ENCODE measurements around the gene BCAP31. TPM values are rescaled to one million over a fixed set of nuclear protein-coding genes. Genes with fewer than 3 reads are reported as not detected.

Gene BCAP31
- total RNA-seq, 1 experiment from 2014 or later: 150 TPM

DNA sequence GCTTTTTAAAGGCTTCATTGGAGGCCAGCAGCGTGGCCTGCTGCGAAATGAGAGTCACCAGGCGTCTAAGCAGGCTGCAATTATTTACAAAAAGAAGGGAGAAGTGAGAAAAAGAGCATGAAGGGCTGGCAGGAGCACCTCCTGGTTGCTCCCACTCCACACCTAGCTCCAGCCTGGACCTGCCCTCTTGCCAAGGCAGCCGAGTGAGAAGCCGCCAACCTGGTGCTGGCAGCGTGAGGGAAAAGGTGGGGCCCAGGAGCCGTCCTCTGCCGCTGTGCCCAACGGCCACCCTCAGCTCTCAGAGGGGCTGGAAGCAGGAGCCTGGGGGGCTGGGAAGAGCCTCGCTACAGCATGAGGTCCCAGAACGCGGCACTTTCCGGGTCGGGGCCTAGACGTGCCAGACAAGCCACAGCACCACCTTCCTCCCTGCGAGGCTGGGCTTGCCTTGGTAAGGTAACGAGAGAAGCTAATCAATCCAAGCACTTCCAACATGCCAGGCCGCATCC, 20.1 kb downstream of the BCAP31 start (continued):
- TF ChIP-seq, protein P1, sequence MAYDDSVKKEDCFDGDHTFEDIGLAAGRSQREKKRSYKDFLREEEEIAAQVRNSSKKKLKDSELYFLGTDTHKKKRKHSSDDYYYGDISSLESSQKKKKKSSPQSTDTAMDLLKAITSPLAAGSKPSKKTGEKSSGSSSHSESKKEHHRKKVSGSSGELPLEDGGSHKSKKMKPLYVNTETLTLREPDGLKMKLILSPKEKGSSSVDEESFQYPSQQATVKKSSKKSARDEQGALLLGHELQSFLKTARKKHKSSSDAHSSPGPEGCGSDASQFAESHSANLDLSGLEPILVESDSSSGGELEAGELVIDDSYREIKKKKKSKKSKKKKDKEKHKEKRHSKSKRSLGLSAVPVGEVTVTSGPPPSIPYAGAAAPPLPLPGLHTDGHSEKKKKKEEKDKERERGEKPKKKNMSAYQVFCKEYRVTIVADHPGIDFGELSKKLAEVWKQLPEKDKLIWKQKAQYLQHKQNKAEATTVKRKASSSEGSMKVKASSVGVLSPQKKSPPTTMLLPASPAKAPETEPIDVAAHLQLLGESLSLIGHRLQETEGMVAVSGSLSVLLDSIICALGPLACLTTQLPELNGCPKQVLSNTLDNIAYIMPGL (CRISPR knock-in tag; IDR thresholded peaks at IDR 0.05): no peak
- no peak for TF ChIP-seq ZNF396 (CRISPR knock-in tag; IDR thresholded peaks at IDR 0.05; ENCODE audit: borderline replicate concordance)

DNA sequence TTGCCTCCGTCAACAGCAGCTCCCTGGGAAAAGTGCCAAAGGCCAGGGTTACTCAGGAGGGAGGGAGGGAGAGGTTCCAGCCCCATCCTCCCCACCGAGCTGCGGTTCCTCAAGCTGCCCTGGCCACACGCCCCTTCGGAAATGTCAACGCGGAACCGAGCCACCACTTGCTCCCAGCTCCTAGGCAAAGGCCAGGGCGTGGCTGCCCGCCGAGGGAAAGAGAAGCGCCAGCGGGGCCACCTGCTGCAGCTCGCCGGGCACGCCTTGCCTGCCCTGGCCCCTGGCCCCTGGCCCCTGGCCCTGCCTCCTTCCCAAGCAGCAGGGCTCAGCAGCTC, 21.2 kb downstream of the BCAP31 start:
- Mint-ChIP-seq H3K9me3 (no peaks in the 10 kb centered on the region), H3K4me1 (no peaks in the 10 kb centered on the region), H3K27me3 (ENCODE audit: low read depth) (no peaks in the 10 kb centered on the region), H3K27ac (no peak overlapping the region), H3K4me3 (no peak overlapping the region), H3K36me3 (peaks cover 4% of the 10 kb centered on the region; the same call in 1 of the 2 replicates)
- DNase-seq (ENCODE audit: low spot score) (no peak), ATAC-seq (no peak)
- TF ChIP-seq, protein P2, sequence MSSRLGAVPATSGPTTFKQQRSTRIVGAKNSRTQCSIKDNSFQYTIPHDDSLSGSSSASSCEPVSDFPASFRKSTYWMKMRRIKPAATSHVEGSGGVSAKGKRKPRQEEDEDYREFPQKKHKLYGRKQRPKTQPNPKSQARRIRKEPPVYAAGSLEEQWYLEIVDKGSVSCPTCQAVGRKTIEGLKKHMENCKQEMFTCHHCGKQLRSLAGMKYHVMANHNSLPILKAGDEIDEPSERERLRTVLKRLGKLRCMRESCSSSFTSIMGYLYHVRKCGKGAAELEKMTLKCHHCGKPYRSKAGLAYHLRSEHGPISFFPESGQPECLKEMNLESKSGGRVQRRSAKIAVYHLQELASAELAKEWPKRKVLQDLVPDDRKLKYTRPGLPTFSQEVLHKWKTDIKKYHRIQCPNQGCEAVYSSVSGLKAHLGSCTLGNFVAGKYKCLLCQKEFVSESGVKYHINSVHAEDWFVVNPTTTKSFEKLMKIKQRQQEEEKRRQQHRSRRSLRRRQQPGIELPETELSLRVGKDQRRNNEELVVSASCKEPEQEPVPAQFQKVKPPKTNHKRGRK (CRISPR knock-in tag; IDR thresholded peaks at IDR 0.05; ENCODE audit: borderline replicate concordance): no peak
- no peak for TF ChIP-seq ZNF232 (CRISPR knock-in tag; IDR thresholded peaks at IDR 0.05)
- TF ChIP-seq, protein P3, sequence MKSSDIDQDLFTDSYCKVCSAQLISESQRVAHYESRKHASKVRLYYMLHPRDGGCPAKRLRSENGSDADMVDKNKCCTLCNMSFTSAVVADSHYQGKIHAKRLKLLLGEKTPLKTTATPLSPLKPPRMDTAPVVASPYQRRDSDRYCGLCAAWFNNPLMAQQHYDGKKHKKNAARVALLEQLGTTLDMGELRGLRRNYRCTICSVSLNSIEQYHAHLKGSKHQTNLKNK (CRISPR knock-in tag; IDR thresholded peaks at IDR 0.05): no peak
- TF ChIP-seq ZNF423 (CRISPR knock-in tag; IDR thresholded peaks at IDR 0.05): no peak
- TF ChIP-seq, protein P4, sequence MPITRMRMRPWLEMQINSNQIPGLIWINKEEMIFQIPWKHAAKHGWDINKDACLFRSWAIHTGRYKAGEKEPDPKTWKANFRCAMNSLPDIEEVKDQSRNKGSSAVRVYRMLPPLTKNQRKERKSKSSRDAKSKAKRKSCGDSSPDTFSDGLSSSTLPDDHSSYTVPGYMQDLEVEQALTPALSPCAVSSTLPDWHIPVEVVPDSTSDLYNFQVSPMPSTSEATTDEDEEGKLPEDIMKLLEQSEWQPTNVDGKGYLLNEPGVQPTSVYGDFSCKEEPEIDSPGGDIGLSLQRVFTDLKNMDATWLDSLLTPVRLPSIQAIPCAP (CRISPR knock-in tag; IDR thresholded peaks at IDR 0.05): no peak
- TF ChIP-seq ZNF121 (CRISPR knock-in tag; IDR thresholded peaks at IDR 0.05): no peak
- no peak for TF ChIP-seq ZNF138 (CRISPR knock-in tag; conservative IDR thresholded peaks at IDR 0.05)
- no peak for TF ChIP-seq ESRRA (CRISPR knock-in tag; IDR thresholded peaks at IDR 0.05; ENCODE audit: borderline replicate concordance)
- TF ChIP-seq SMAD3 (CRISPR knock-in tag; IDR thresholded peaks at IDR 0.05; ENCODE audit: borderline replicate concordance): no peak
- no peak for TF ChIP-seq SP1 (CRISPR knock-in tag; conservative IDR thresholded peaks at IDR 0.05)
- POLR2A ChIA-PET: no interaction called here
- CTCF ChIA-PET: no interaction called here

DNA sequence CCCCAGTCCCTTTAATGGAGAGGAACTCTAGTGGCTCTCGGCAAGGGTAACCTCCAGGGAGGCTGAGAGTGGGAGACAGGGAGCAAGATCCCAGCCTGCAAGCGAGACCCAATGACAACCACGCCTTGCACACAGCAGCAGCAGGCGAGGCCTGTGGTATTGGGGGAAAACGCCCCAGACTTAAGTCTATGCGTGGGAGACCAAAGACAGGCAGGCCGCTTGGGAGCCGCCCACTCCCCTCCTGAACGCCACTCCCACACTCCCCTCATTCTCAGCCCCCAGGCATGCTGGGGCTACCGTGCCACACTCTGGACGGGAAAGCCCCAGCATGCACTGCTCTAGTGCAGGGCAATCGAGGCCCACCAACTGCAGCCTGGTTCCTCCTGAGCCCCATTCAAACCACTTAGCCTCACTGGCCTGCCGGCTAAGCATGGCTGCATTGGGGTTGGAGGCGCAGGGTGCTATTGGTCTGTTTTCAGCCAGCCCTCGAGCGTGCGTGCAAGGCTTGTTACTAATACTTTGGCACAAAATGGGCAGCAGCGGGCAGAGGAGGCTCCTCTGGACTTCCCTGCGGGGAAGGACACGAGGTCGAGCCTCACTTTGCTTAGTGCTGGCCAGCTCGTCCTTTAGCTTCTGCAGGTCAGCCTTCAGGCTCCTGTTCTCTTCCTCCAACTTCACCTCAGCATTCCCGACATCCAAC, 21.7 kb downstream of the BCAP31 start:
- POLR2A ChIA-PET: no interaction called here
- Mint-ChIP-seq H3K4me1 (no peaks in the 10 kb centered on the region), H3K4me3 (no peak overlapping the region), H3K36me3 (peaks cover 4% of the 10 kb centered on the region; the same call in 1 of the 2 replicates), H3K9me3 (no peaks in the 10 kb centered on the region), H3K27me3 (ENCODE audit: low read depth) (no peaks in the 10 kb centered on the region), H3K27ac (no peak overlapping the region)
- DNase-seq (ENCODE audit: low spot score) (no peak), ATAC-seq (no peak)
- CTCF ChIA-PET: no interaction called here
- no peak for TF ChIP-seq ZNF138 (CRISPR knock-in tag; conservative IDR thresholded peaks at IDR 0.05)
- TF ChIP-seq MYBL2 (CRISPR knock-in tag; IDR thresholded peaks at IDR 0.05): no peak
- TF ChIP-seq ZNF671 (CRISPR knock-in tag; IDR thresholded peaks at IDR 0.05): no peak
- TF ChIP-seq CREB1 (CRISPR knock-in tag; IDR thresholded peaks at IDR 0.05): no peak
- no peak for TF ChIP-seq GTF2I (CRISPR knock-in tag; conservative IDR thresholded peaks at IDR 0.05)
- TF ChIP-seq MXD4 (CRISPR knock-in tag; IDR thresholded peaks at IDR 0.05; ENCODE audit: borderline replicate concordance): no peak
- TF ChIP-seq, protein P5, sequence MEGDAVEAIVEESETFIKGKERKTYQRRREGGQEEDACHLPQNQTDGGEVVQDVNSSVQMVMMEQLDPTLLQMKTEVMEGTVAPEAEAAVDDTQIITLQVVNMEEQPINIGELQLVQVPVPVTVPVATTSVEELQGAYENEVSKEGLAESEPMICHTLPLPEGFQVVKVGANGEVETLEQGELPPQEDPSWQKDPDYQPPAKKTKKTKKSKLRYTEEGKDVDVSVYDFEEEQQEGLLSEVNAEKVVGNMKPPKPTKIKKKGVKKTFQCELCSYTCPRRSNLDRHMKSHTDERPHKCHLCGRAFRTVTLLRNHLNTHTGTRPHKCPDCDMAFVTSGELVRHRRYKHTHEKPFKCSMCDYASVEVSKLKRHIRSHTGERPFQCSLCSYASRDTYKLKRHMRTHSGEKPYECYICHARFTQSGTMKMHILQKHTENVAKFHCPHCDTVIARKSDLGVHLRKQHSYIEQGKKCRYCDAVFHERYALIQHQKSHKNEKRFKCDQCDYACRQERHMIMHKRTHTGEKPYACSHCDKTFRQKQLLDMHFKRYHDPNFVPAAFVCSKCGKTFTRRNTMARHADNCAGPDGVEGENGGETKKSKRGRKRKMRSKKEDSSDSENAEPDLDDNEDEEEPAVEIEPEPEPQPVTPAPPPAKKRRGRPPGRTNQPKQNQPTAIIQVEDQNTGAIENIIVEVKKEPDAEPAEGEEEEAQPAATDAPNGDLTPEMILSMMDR (IDR thresholded peaks at IDR 0.05): no peak
- no peak for TF ChIP-seq NR1H2 (CRISPR knock-in tag; IDR thresholded peaks at IDR 0.05)
- no peak for TF ChIP-seq CREM (CRISPR knock-in tag; IDR thresholded peaks at IDR 0.05)
- TF ChIP-seq, protein P6, sequence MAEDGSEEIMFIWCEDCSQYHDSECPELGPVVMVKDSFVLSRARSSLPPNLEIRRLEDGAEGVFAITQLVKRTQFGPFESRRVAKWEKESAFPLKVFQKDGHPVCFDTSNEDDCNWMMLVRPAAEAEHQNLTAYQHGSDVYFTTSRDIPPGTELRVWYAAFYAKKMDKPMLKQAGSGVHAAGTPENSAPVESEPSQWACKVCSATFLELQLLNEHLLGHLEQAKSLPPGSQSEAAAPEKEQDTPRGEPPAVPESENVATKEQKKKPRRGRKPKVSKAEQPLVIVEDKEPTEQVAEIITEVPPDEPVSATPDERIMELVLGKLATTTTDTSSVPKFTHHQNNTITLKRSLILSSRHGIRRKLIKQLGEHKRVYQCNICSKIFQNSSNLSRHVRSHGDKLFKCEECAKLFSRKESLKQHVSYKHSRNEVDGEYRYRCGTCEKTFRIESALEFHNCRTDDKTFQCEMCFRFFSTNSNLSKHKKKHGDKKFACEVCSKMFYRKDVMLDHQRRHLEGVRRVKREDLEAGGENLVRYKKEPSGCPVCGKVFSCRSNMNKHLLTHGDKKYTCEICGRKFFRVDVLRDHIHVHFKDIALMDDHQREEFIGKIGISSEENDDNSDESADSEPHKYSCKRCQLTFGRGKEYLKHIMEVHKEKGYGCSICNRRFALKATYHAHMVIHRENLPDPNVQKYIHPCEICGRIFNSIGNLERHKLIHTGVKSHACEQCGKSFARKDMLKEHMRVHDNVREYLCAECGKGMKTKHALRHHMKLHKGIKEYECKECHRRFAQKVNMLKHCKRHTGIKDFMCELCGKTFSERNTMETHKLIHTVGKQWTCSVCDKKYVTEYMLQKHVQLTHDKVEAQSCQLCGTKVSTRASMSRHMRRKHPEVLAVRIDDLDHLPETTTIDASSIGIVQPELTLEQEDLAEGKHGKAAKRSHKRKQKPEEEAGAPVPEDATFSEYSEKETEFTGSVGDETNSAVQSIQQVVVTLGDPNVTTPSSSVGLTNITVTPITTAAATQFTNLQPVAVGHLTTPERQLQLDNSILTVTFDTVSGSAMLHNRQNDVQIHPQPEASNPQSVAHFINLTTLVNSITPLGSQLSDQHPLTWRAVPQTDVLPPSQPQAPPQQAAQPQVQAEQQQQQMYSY (CRISPR knock-in tag; IDR thresholded peaks at IDR 0.05): no peak
- TF ChIP-seq, protein P7, sequence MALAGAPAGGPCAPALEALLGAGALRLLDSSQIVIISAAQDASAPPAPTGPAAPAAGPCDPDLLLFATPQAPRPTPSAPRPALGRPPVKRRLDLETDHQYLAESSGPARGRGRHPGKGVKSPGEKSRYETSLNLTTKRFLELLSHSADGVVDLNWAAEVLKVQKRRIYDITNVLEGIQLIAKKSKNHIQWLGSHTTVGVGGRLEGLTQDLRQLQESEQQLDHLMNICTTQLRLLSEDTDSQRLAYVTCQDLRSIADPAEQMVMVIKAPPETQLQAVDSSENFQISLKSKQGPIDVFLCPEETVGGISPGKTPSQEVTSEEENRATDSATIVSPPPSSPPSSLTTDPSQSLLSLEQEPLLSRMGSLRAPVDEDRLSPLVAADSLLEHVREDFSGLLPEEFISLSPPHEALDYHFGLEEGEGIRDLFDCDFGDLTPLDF (CRISPR knock-in tag; IDR thresholded peaks at IDR 0.05): no peak

All from WTC11 (cell line).